Frontal cortex (tissue), 4 donors: ENCODE data around the gene MBD3. TPM values are rescaled to one million over a fixed set of nuclear protein-coding genes. Genes with fewer than 3 reads are reported as not detected.
"Not testable (repeated sequence)": the region's sequence is repeated elsewhere in the genome, so short reads cannot be mapped to it uniquely, and the experiment has no call there.

Source experiments
- DNase-seq, 2 donors: peaks; one replicate each; pipeline ENCODE4 v3.0.0; 2012; ENCODE audit warnings: low spot score in 2 of 2
- FAIRE-seq: peaks from 2 replicates; lab custom pipeline; 2012; peaks lifted over from hg19 to GRCh38; lab: Jason Lieb, UNC
- total RNA-seq: library from RNA; depleted of rRNA; stranded (reverse); fragments of >200 nt; gene quantifications from one replicate; pipeline ENCODE4 v1.2.3, GENCODE V29; 2014
- donor health status: control.
- donor health status: control.
- donor health status: control.

The MBD3 gene
- total RNA-seq, 1 donor from 2014 or later: 50.1 TPM

- DNase-seq (no peak), FAIRE-seq (no peak)
These were observed 36.9 kb downstream of the MBD3 start for GRCh38 chr19:1555487-1556389.

DNA sequence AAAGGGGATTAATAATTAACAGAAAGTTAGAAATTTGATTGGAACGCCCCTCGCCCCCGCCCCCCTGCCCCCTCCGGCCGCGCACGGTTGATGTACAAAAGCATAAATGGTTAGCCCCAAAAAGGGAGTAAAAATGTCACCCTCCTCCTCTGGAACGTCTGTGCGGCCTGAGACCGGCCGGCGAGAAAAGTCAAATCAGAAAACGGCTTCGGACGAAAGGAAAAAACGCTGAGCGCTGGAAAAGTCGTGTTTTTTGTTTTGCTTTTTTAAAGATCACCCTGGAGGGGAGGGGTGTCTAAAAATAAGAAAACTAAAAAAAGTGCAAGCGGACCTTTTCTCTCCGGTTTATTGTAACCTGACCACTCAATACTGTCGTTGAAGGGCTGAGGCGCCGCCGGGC is 37.7 kb downstream of the MBD3 start:
- no peak for FAIRE-seq

GRCh38 chr19:1553415-1553814 is 39.2 kb downstream of the MBD3 start:
- FAIRE-seq (no peak), DNase-seq (no peak)

More for the DNA sequence above, 37.7 kb downstream of the MBD3 start:
- DNase-seq: no peak

DNA sequence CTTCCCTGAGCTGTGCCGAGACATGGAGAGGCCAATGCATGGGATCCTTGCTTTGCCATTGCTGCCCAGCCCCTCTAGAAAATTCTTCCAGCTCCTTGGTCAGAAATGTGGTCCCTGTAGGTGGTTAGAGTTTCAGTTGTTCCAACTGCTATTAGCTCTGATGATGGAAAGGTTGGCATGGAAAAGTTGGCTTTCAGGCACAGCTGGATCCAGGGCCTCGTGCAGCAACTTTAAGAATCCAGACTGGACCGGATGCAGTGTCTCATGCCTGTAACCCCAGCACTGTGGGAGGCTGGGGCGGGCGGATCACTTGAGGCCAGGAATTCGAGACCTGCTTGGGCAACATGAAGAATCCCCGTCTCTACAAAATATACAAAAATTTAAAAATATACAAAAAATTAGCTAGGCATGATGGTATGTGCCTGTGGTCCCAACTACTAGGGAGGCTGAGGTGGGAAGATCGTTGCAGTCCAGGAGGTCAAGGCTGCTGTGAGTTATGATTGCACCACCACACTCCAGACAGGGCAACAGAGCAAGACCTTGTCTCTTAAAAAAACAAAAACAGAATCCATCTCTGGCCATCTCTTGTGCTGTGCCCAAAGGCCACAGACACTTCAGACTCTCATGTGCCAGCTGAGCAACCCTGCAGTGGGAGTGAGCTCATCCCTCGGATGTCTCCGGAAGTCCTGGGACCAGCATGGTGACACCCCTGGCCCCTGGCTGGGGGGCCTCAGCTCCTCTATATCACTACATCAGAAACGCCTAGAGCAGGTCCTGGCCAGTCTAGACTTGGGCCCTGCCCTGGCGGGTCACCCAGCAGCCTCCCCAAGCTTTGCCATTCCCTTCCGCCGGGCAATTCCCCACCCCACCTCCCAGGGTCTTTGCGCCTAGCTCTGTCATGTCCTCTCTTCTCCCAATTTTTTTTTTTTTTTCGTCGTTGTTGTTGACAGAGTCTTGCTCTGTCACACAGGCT is 41.3 kb downstream of the MBD3 start:
- no peak for FAIRE-seq
- no peak for DNase-seq

- FAIRE-seq: no peak
These were observed 43.2 kb downstream of the MBD3 start for GRCh38 chr19:1549332-1549945.

DNA sequence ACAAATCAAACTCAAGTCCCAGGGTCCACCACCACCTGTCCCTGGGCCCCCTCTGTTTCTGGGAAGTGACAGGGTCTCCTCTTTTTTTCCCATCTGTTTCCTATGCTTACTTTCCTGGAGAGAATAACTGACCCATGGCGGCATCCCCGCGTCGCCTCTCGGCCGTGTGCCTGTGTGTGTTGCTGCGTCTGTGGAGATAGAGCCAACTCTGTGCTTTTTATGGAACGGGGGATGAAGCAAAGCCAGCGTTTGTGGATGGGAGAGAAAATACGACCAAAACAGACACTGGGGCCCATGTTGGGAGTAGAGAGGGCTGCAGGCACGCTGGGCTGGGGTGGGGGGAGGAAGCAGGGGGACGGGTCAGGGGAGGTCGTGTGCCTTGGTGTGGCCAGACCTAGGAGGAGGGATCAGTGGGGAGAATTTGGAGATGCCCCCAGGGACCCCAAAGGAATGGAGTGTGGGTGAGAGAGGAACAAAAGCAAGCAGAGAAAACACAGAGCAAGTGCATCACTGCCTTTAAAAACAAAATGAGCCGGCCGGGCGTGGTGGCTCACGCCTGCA is 52.2 kb downstream of the MBD3 start:
- FAIRE-seq (no peak), DNase-seq (no peak)

More at GRCh38 chr19:1549332-1549945, 43.2 kb downstream of the MBD3 start:
- DNase-seq: no peak

DNA sequence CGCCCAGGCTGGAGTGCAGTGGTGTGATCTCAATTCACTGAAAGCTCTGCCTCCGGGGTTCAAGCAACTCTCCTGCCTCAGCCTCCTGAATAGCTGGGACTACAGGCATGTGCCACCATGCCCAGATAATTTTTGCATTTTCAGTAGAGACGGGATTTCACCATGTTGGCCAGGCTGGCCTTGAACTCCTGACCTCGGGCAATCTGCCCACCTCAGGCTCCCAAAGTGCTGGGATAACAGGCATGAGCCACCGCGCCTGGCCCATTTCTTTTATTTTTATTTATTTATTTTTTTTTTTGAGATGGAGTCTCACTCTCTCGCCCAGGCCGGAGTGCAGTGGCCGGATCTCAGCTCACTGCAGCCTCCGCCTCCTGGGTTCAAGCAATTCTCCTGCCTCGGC is 52.9 kb downstream of the MBD3 start:
- FAIRE-seq, DNase-seq: not testable (repeated sequence)

GRCh38 chr19:1538978-1539377 is 53.7 kb downstream of the MBD3 start:
- DNase-seq (no peak), FAIRE-seq (no peak)

DNA sequence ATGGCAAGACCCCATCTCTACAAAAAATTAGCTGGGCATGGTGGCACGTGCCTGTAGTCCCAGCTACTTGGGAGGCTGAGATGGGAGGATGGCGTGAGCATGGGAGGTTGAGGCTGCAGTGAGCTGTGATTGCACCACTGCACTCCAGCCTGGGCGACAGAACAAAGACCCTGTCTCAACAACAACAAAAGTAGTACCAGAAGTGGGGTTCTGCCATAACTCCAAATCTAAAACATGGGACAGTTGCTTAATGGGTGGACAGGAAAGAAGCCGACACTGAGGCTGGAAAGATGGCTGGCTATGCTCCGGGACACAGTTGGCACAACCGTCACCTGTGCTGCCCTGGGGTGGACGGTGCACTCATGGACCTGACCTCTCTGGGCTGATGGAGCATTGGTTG is 57.0 kb downstream of the MBD3 start:
- not testable (repeated sequence) for FAIRE-seq

DNA sequence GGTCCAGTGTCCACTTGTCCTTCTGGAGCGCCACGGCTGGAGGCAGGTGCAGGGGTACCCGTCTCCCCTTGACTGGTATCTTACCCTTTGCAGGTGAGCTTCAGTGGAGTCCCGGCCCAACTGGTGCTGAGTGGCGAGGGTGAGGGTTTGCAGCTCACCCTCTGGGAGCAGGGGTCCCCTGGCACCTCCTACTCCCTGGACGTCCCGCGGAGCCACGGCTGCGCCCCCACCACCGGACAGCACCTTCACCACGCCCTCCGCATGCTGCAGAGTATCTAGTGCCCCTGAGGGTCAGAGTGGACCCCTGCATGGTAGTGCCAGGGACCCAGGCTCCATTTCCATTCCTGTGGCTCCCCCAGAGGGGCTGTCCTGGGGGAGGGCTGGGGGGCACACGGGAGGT is 57.7 kb downstream of the MBD3 start:
- DNase-seq (no peak), FAIRE-seq (no peak)

More for the DNA sequence above, 57.0 kb downstream of the MBD3 start:
- DNase-seq: not testable (repeated sequence)

DNA sequence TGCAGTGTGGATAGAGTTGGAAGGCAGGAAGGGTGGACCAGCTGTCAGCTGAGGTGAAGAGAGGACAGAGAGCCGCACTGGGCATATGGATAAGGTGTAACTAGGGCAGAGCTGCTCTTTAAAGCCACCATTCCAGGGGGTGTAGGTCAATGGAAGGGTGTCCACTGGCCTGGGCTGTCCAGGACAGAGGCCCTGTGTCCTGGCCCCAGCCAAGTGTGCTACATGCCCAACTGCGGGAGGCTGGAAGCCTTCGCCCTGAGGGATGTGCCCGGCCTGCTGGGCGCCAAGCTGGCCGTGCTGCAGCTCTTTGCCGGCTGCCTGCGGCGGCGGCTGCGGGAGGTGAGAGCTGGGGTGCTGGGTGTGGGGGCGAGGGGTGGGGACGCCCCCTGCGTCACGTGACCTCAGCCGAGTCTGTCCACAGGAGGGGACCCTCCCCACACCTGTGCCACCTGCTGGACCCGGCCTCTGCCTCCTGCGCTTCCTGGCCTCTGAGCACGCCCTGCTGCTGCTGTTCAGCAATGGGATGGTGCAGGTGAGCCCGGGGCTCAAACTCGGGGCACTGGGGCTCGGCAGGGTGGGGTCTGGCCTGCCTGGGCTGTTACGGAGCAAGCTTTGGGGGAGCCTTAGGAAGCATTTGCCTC is 59.0 kb downstream of the MBD3 start:
- DNase-seq (no peak), FAIRE-seq (no peak)

DNA sequence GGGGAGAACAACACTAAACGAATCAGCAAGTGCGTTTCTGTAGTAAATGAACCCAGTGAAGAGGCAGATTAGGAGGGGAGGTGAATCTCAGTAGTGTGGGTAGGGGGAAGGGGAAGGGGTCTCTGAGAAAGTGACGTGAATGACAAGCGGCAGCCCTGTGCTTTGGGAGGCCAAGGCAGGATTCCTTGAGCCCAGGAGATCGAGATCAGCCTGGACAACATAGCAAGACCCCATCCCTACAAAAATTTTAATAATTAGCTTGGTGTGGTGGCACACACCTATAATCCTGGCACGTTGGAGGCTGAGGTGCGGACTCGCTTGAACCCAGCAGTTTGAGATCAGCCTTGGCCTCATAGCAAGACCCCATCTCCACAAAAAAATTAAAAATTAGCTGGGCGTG is 60.7 kb downstream of the MBD3 start:
- no peak for FAIRE-seq

DNA sequence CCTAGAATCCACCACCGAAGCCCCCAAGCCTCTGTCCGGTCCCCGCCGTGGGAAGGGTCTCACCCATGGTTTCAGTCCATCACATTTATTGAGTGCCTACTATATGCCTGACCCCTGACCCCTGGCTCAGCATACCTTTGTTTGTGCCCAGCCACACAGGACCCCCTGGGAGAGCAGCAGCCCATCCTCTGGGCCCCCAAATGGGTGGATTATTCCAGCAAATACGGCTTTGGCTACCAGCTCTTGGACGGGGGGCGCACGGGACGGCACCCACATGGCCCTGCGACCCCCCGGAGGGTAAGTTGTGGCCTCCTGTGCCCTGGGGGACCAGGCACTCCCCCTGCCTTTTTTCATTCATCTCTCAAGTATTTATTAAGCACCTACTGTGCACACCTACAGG is 61.1 kb downstream of the MBD3 start:
- no peak for DNase-seq
- no peak for FAIRE-seq

More for the DNA sequence above, 60.7 kb downstream of the MBD3 start:
- DNase-seq: no peak

GRCh38 chr19:1530856-1531255 is 61.8 kb downstream of the MBD3 start:
- not testable (repeated sequence) for DNase-seq, FAIRE-seq

GRCh38 chr19:1529430-1529816 is 63.2 kb downstream of the MBD3 start:
- DNase-seq (no peak), FAIRE-seq (no peak)

DNA sequence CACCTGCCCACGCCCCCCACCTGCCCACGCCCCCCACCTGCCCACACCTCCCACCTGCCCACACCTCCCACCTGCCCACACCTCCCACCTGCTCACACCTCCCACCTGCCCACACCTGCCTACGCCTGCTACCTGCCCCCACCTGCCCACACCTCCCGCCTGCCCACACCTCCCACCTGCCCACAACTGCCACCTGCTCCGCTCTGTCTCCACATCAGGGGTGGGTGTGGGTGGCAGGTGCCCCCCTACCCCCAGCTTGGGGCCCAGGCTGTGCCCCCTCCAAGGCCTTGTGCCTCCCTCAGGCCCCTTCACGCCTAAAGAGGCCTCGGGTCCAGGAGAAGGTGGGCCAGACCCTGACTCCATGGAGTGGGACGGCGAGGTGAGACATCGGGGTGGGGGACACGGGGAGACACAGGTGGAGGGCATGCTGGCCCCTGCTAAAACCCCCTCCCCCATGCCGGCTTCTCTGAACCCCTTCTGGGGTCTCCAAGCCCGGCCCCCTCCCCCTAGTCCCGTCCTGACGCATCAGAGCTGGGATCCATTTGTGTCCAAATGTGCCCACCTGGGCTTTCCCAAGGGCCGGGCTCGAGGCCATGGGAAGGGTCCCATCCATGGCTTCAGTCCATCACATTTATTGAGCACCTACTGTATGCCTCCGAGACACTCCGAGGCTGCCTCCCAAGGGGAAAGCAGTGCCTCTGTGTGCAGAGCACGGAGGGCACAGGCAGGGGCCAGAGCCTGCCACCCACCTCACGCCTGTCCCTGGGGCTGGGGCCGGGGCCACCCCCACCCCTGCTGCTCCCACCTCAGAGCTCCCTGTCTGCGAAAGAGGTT is 63.9 kb downstream of the MBD3 start:
- FAIRE-seq (no peak), DNase-seq (no peak)

GRCh38 chr19:1527650-1528309 is 64.9 kb downstream of the MBD3 start:
- FAIRE-seq: no peak
- DNase-seq: no peak
